HUDEP-2 (cell line): ENCODE data around the gene PSMD10.

Experiments used
- DNase-seq, 76 experiments: peaks; one replicate each; lab custom pipeline; 2025; ENCODE audit not compliant: unreplicated experiment in 76 of 76; lab: John Stamatoyannopoulos, UW

The PSMD10 gene, protein sequence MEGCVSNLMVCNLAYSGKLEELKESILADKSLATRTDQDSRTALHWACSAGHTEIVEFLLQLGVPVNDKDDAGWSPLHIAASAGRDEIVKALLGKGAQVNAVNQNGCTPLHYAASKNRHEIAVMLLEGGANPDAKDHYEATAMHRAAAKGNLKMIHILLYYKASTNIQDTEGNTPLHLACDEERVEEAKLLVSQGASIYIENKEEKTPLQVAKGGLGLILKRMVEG

DNA sequence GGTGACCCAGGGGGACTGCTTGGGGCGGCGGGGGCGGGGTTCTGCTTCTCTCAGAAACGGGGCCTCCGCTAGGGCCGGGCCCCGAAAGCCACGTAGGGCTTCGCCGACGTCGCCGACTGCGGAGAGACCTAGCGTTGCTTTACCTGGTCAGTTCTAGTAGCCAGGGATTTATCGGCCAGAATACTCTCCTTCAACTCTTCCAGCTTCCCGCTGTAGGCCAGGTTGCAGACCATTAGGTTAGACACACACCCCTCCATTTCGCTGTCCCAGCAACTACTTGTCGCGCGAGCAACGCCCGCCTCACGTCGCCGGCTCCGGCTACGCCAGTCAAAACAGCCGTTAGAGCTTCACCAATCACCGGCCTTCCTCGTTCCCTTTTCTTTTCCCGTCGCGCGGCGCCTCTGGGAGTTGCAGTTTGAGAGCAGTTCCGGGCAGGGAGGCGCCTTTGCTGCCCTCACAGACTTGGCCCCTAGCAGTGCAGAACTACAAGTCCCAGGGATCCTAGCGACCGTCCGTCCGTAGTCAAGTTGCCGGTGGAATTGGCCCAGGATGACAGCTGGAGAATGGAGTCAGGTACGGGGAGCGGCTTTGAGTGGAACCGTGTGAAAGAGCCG is at the start of gene PSMD10, which contains the start of gene ATG4A:
PSMD10 (minus strand) TSS at position 279 of the 614 bp plus-strand sequence; CDS start at position 257, 22 bp downstream.
ATG4A (plus strand) TSS at position 515 of the 614 bp plus-strand sequence; CDS start at position 564, 49 bp downstream.
- DNase-seq, result peak; percentile 1 to 92 (median 82)

DNA sequence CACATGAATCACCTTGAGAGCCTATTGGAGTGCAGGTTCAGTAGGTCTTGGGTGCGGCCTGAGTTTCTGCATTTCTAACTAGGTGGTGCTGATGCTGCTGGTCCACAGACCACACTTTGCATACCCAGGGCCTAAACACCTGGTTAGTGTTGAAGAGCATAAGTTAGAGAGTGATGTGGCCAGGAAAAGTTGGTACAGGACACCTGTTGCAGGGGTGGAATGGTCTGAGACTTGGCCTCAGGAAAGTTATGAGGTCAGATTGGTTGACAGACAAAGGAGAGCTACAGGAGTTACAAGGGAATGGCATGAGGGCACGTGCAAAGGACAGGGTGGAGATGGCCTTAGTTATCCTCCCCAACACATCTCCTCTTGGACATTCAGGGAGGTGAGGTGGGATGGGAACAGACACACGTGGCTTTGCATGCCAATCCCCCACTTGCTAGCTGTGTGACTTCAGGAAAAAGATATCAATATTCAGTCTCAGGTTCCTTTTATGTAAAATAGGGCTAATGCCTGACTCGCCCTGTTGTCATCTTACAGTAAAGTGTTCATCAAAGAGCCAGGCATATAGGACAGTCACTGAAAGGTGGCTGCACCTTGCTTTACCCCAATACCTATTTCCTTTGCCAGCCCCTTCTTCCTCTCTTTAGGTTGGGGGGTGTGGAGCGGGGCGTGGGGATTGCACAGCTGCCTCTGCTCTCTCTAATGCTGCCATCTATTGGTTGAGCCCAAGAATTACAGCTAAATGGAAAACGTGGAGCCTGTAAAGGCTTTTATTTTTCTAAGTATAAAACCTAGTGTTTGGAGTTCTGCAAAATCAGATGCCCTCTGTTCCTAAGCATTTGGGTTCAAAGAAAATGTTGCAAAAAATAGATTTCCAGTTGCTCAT is 47.7 kb upstream of the PSMD10 start:
- peak in 3 of 76 experiments; percentile 0 to 4 (median 2) for DNase-seq

GRCh38 chrX:108134724-108135123 is 43.4 kb upstream of the PSMD10 start:
- peak in 1 of 76 experiments; percentile 0 for DNase-seq

DNA sequence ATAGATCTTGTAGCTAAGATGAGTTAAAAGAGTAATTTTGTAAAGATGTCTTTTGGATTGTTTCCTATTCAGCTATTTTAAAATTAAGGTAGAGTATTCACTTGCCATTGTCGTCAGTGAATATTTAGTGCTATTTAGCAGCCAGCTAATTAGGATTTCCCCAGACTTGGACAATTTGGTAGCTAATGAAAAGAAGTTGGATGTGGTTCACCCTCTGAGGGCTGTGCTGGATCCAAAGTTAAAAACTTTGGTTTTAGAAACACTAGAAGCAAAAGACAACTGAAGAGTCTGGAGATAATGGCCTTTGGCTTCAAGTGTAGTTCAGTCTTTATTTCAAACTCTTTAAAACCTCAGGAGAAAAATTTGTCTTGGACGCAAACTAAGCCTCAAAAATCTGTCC is 41.5 kb upstream of the PSMD10 start:
- no peak for DNase-seq

DNA sequence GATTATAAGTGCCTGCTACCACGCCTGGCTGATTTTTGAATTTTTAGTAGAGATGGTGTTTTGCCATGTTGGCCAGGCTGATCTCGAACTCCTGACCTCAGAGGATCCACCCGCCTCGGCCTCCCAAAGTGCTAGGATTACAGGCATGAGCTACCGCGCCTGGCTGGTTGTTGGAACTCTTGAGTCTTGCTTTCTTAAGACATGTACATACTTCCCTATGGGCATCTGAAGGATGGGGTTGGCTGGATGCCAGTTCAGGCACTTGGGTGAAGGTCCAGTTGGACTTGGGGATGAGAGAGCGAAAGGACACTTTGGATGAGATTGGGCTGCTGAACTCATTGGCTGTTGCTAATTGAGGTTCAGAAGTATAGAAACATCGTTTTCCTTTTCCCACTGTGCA is 40.7 kb upstream of the PSMD10 start:
- no peak for DNase-seq

DNA sequence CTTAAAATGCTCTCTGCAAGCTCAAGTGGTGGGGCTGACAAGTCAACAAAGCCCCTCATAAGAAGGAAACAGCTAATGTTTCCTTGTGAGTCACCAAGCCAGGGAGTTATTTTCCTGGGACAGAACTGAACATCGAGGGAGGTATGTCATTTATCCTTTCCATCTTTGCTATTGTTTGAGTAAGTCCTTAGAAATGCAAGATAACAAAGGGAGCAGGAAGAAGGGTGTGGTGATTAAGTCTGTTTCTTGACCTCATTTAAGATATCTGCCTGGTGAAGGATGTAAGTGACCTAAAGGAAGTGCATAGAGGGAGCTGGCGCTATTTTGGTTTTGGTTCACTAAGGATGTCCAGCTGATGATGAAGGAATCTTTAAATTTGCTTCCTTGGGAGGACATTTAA is 40.1 kb upstream of the PSMD10 start:
- DNase-seq, result no peak

DNA sequence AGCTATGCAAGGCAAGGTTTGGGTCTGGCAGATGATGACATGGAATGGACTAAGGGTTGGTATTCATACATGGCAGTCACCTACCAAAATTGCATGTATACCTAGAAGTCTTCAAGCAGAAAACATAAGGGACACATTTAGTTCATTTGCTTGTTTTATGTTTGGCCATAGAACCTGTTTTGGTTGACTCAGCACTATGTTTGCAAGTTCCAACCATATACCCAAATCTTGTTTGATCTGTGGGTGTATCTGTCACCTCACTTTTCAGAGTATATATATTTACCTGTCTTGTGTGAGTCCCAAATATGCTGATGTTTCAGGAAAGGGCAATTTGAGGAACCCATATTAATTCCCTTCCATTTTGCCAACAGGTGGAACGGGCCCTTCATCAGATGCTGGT is 39.5 kb upstream of the PSMD10 start:
- DNase-seq, result no peak

DNA sequence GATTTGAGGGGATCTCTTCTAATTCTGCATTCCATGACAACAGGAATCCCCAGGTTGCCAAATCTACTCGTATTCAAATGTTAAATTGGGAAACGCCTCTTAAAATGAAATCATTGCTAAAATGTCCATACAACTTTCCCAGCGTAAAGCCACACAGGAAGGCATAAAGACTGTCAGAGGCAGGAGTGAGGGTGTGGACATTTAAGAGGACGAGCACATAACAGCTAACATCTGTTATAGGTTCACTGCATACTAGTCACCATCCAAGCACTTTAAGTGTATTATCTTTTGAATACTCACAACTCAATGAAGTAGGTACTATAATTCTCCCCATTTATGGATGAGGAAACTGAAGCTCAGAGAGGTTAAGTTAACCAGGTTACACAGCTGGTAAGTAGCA is 35.8 kb upstream of the PSMD10 start:
- DNase-seq, result no peak

GRCh38 chrX:108126661-108127060 is 35.3 kb upstream of the PSMD10 start:
- DNase-seq, result no peak

DNA sequence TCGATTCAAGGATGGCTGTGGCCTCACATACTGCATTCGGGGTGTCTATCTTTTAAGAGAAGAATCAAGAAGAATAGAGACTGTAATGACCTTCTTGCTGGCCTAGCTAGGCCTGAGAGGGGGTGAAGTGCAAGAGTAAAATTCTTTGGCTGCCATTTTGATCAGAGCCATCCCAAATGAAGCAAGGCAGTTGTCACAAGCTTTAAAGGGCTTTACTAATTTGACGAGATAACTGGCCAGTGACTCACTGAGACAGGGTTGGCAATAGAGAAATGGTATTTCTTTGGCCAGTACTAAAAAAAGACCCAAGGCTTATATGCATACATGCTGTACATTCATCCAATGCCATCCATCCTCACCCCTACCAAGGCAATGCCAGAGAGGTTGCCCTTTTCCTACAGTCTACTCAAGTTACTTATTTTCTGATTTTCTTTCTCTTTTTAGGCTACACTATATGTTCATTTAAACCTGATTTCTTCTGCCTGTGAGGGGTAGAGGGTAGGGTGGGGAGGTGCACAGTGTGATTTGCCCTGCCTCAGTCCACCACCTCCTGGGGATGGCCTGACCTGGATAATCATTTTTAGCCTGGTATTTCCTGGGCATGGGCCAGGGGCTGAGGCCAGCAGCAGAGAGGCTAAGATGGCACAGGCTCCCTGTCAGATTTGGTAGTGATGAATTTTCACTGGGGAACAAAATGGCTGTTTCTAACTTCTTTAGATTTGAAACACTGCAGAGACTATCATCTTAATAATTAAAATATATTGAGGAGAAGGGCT is 32.4 kb upstream of the PSMD10 start:
- DNase-seq, result no peak

GRCh38 chrX:108122748-108123147 is 31.4 kb upstream of the PSMD10 start:
- no peak for DNase-seq

- no peak for DNase-seq
Observed at GRCh38 chrX:108121291-108121690, 29.9 kb upstream of the PSMD10 start.

GRCh38 chrX:108117988-108118387 is 26.6 kb upstream of the PSMD10 start:
- DNase-seq, result no peak

DNA sequence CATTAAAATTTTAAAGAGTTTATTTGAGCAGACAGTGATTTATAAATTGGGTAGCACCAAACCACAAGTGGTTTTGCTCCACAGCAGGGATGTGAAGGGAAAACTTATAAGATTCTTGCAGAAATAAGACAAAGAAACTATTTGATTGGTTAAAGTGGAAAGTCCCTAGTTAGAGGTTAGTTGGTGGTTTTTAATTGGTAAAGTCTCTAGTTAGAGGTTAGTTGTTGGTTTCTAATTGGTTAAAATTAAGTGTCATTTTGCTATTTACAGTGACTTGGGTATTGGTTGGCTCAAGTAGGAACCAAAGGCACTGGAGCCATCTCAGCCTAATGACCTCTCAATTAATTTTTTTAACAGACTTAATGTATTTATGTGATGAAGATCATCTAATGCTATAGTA is 23.2 kb upstream of the PSMD10 start:
- DNase-seq, result no peak

DNA sequence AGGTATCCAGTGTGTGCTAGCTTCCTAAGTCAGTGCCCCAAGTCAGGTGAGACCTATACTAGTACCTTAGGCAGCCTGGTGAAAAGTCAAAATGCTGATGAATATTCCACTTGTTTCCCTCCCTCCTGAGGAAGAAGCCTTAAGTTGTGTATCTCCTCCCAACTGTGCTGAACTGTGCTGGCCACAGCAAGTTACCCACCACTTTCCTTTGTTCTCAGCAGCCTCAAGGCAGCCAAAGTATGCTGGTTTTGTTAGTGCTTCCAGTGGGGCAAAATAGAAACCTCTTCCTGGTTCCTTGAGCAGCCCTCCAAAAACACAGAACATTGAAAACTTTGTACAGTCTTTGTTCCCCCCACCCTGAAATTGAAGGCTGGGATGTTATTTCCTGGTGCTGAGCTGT is 14.1 kb upstream of the PSMD10 start:
- peak in 1 of 76 experiments; percentile 0 for DNase-seq

DNA sequence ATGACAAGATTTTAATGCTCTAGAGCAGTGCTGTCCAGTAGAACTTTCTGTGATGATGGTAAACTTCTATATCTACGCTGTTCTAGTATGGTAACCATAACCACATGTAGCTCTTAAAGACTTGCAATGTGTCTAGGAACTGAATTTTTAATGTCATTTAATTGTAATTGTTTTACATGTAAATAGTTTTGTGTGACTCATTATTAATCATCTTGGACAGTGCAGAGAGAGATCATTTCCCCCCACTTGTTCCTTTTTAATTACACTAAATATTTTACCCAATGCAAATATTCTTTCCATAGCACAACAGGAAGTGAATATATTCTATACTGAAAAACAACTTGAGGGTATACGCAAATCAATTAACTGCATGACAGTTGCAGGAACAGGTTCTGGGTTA is 6.0 kb upstream of the PSMD10 start:
- no peak for DNase-seq

- peak in 44 of 76 experiments; percentile 1 to 62 (median 32) for DNase-seq
Observed at GRCh38 chrX:108091878-108092291, 543 bp upstream of the PSMD10 start.

DNA sequence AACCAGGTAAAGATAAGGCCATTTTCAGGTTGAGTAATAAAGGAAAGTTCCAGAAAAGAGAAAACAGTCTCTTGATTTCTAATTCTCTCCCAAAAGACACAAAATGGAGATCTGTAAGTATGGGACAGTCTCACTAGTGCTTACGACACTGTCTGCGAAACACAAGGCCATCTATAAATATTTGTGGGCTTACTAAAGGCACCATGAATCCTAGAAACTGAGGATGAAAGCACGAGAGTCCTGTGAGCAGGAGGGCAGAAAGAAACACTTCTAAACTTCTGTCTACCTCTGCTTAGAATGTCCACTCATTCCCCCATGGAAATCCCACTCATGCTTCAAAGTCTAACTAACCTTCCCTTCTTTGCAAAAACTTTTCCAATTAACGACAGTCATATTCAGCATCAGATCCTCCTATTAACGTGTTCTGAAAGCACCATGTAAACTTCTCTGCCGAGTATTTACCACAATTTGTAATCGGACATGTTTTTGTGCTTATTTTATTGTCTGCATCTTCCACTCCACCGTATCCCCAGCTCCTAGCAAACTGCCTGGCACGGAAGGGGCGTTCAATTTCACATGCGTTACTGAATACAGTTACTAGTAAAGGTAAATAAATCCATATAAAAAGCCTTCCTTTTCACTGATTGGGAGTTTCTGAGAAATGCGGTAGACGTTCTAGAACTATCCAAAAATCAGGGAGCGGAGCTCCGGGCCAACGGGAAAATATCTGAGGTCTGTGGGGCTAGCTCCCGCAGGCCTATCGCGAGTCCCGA is 665 bp downstream of the PSMD10 start:
- peak in 8 of 76 experiments; percentile 0 to 58 (median 14) for DNase-seq

GRCh38 chrX:108088511-108088910 is 2.8 kb downstream of the PSMD10 start:
- DNase-seq, result peak in 54 of 76 experiments; percentile 0 to 77 (median 25)

GRCh38 chrX:108087792-108088191 is 3.5 kb downstream of the PSMD10 start:
- DNase-seq, result no peak
